Trophoblast cell (in vitro differentiated cells and primary cell): ENCODE measurements around the gene MTHFS. TPM values are rescaled to one million over a fixed set of nuclear protein-coding genes. Genes with fewer than 3 reads are reported as not detected.

Experiments used
- DNase-seq, 2 donors: peaks; one replicate each; pipeline ENCODE4 v3.0.0-alpha.2; 2016
- H2AFZ ChIP-seq: 2 replicates; pipeline ENCODE4 v1.6.1; 2013; ENCODE audit warnings: low read length, moderate library complexity, mild to moderate bottlenecking; ENCODE audit not compliant: insufficient read depth, poor library complexity
- H2AK5ac ChIP-seq: 2 replicates; pipeline ENCODE4 v1.6.1; 2013; ENCODE audit warnings: mild to moderate bottlenecking, low read length
- H2BK120ac ChIP-seq: 2 replicates; pipeline ENCODE4 v1.6.1; 2013; ENCODE audit warnings: low read length, mild to moderate bottlenecking, moderate library complexity; ENCODE audit not compliant: insufficient read depth, poor library complexity
- H2BK12ac ChIP-seq: 2 replicates; pipeline ENCODE4 v1.6.1; 2013; ENCODE audit warnings: mild to moderate bottlenecking, low read length, moderate library complexity
- H2BK5ac ChIP-seq: 2 replicates; pipeline ENCODE4 v1.6.1; 2013; ENCODE audit warnings: low read length, low read depth, moderate library complexity, mild to moderate bottlenecking; ENCODE audit not compliant: poor library complexity
- H3K14ac ChIP-seq: 2 replicates; pipeline ENCODE4 v1.6.1; 2013; ENCODE audit warnings: mild to moderate bottlenecking, low read length
- H3K18ac ChIP-seq: 2 replicates; pipeline ENCODE4 v1.6.1; 2013; ENCODE audit warnings: mild to moderate bottlenecking, low read length
- H3K23ac ChIP-seq: 2 replicates; pipeline ENCODE4 v1.6.1; 2013; ENCODE audit warnings: low read length
- H3K27ac ChIP-seq: 2 replicates; pipeline ENCODE4 v1.5.1; 2013; ENCODE audit warnings: low read depth, mild to moderate bottlenecking, inconsistent platforms, low read length, moderate library complexity
- H3K27me3 ChIP-seq: 2 replicates; pipeline ENCODE4 v1.6.1; 2013; ENCODE audit warnings: inconsistent platforms, mild to moderate bottlenecking, low read length, moderate library complexity; ENCODE audit not compliant: insufficient read depth
- H3K36me3 ChIP-seq, 2 experiments: 1 replicate in 1 of 2; 2 replicates in 1 of 2; pipeline ENCODE4 v1.6.1; 2013; ENCODE audit warnings: low read length in 2 of 2, mild to moderate bottlenecking in 2 of 2, moderate library complexity in 1 of 2; ENCODE audit not compliant: insufficient read depth in 2 of 2, control insufficient read depth in 1 of 2
- H3K4ac ChIP-seq: 2 replicates; pipeline ENCODE4 v1.6.1; 2013; ENCODE audit warnings: low read depth, mild to moderate bottlenecking, low read length, moderate library complexity
- H3K4me1 ChIP-seq, 2 experiments: 1 replicate in 1 of 2; 2 replicates in 1 of 2; pipeline ENCODE4 v1.6.1; 2013; ENCODE audit warnings: low read length in 2 of 2, mild to moderate bottlenecking in 2 of 2, moderate library complexity in 1 of 2; ENCODE audit not compliant: insufficient read depth in 2 of 2, control insufficient read depth in 1 of 2
- H3K4me2 ChIP-seq: 2 replicates; pipeline ENCODE4 v1.6.1; 2013; ENCODE audit warnings: inconsistent platforms, mild to moderate bottlenecking, low read length, moderate library complexity
- H3K4me3 ChIP-seq: 2 replicates; pipeline ENCODE4 v1.5.1; 2013; ENCODE audit warnings: mild to moderate bottlenecking, low read depth, low read length, inconsistent platforms
- H3K79me1 ChIP-seq: one replicate; pipeline ENCODE4 v1.6.1; 2013; ENCODE audit warnings: low read length
- H3K79me2 ChIP-seq: 2 replicates; pipeline ENCODE4 v1.6.1; 2013; ENCODE audit warnings: low read length, mild to moderate bottlenecking; ENCODE audit not compliant: control insufficient read depth, insufficient read depth, poor library complexity
- H3K9ac ChIP-seq: 2 replicates; pipeline ENCODE4 v1.6.1; 2013; ENCODE audit warnings: mild to moderate bottlenecking, low read length
- H3K9me3 ChIP-seq: 2 replicates; pipeline ENCODE4 v1.6.1; 2013; ENCODE audit warnings: low read depth, mild to moderate bottlenecking, control low read depth, inconsistent platforms, low read length; ENCODE audit not compliant: insufficient read depth
- H4K12ac ChIP-seq: 2 replicates; pipeline ENCODE4 v1.6.1; 2013; ENCODE audit warnings: low read depth, mild to moderate bottlenecking, low read length, moderate library complexity
- H4K8ac ChIP-seq: 2 replicates; pipeline ENCODE4 v1.6.1; 2013; ENCODE audit warnings: low read depth, mild to moderate bottlenecking, low read length, moderate library complexity
- H4K91ac ChIP-seq: one replicate; pipeline ENCODE4 v1.6.1; 2013; ENCODE audit warnings: low read depth, mild to moderate bottlenecking, low read length, moderate library complexity
- WGBS: extraction: QIAGEN DNeasy Blood & Tissue Kit; methylation state at CpG from one replicate; pipeline ENCODE4 v1.1.7; 2013; ENCODE audit warnings: missing lambda C conversion rate; ENCODE audit not compliant: insufficient read length, insufficient coverage; ENCODE audit errors: extremely low coverage; 5-methylcytosine and 5-hydroxymethylcytosine counted together
- polyA plus RNA-seq: library from polyadenylated mRNA; stranded (reverse); fragments of 200-250 nt; gene quantifications from 2 replicates; pipeline ENCODE4 v1.2.3, GENCODE V29; 2013

Gene MTHFS
- 20.8 and 22.6 TPM in 2 replicates for polyA plus RNA-seq

- DNase-seq: peak; percentile 86 to 92
- peak within 1 kb of the TSS; percentile 35 for H2AK5ac ChIP-seq
- peak within 1 kb of the TSS; percentile 84 for H3K4ac ChIP-seq
- H3K27ac ChIP-seq: peak within 1 kb of the TSS; percentile 78
- peak within 1 kb of the TSS; percentile 96 for H4K8ac ChIP-seq
- no peaks in the 10 kb centered on the region for H3K36me3 ChIP-seq
- WGBS: no CpG with 5 or more reads among the region's 90 CpGs
- H4K12ac ChIP-seq: peak within 1 kb of the TSS; percentile 95
- H2BK120ac ChIP-seq: peak within 1 kb of the TSS; percentile 90
- peaks cover 0 to 2% of the 10 kb centered on the region in 2 experiments for H3K4me1 ChIP-seq
- peak within 1 kb of the TSS; percentile 76 for H4K91ac ChIP-seq
- peaks cover 8% of the 10 kb centered on the region for H3K79me1 ChIP-seq
- H3K4me3 ChIP-seq: peak within 1 kb of the TSS; percentile 81
- H3K27me3 ChIP-seq: no peaks in the 10 kb centered on the region
- no peak within 1 kb of the TSS for H3K23ac ChIP-seq
- peak within 1 kb of the TSS; percentile 95 for H3K14ac ChIP-seq
- peak within 1 kb of the TSS; percentile 89 for H2AFZ ChIP-seq
- H3K18ac ChIP-seq: peak within 1 kb of the TSS; percentile 93
- no peak within 1 kb of the TSS for H2BK12ac ChIP-seq
- H3K9me3 ChIP-seq: no peaks in the 10 kb centered on the region
- H2BK5ac ChIP-seq: peak within 1 kb of the TSS; percentile 89
- H3K79me2 ChIP-seq: peaks cover 10% of the 10 kb centered on the region
- peak within 1 kb of the TSS; percentile 89 for H3K9ac ChIP-seq
- peak within 1 kb of the TSS; percentile 77 for H3K4me2 ChIP-seq
These were observed at the start of gene MTHFS for GRCh38 chr15:79896634-79897379. Gene MTHFS (minus strand): TSS chr15:79897014. CDS start chr15:79896988, 26 bp downstream.

GRCh38 chr15:79944622-79945021 is 47.8 kb upstream of the MTHFS start:
- Histone ChIP-seq H3K27ac (no peak overlapping the region), H3K23ac (no peak overlapping the region), H2AFZ (no peak overlapping the region), H4K8ac (no peak overlapping the region), H3K79me2 (no peaks in the 10 kb centered on the region), H2BK12ac (no peak overlapping the region), H3K9ac (no peak overlapping the region), H4K91ac (no peak overlapping the region), H3K18ac (no peak overlapping the region), H2BK120ac (no peak overlapping the region), H3K14ac (no peak overlapping the region), H3K36me3 (no peaks in the 10 kb centered on the region), H3K79me1 (no peaks in the 10 kb centered on the region), H3K4me3 (no peak overlapping the region), H3K9me3 (no peaks in the 10 kb centered on the region), H3K27me3 (no peaks in the 10 kb centered on the region), H3K4ac (no peak overlapping the region), H2BK5ac (no peak overlapping the region), H4K12ac (no peak overlapping the region), H2AK5ac (no peak overlapping the region), H3K4me1 (no peaks in the 10 kb centered on the region), H3K4me2 (no peak overlapping the region)
- no peak for DNase-seq
- WGBS: no CpG with 5 or more reads among the region's 7 CpGs

- Histone ChIP-seq H3K79me1 (no peaks in the 10 kb centered on the region), H2BK12ac (no peak overlapping the region), H3K23ac (no peak overlapping the region), H2BK5ac (no peak overlapping the region), H3K9ac (no peak overlapping the region), H4K91ac (no peak overlapping the region), H3K4me3 (no peak overlapping the region), H3K79me2 (no peaks in the 10 kb centered on the region), H3K9me3 (no peaks in the 10 kb centered on the region), H3K36me3 (no peaks in the 10 kb centered on the region), H4K12ac (no peak overlapping the region), H3K27ac (no peak overlapping the region), H4K8ac (no peak overlapping the region), H2AFZ (no peak overlapping the region), H2BK120ac (no peak overlapping the region), H3K4me2 (no peak overlapping the region), H3K18ac (no peak overlapping the region), H3K14ac (no peak overlapping the region), H2AK5ac (no peak overlapping the region), H3K4ac (no peak overlapping the region), H3K27me3 (no peaks in the 10 kb centered on the region), H3K4me1 (no peaks in the 10 kb centered on the region)
- WGBS: no CpG with 5 or more reads among the region's 1 CpG
- no peak for DNase-seq
These were observed 47.0 kb upstream of the MTHFS start for GRCh38 chr15:79943820-79944219.

GRCh38 chr15:79942741-79943481 is 46.1 kb upstream of the MTHFS start:
- H3K27ac ChIP-seq: no peak overlapping the region
- H3K9me3 ChIP-seq: no peaks in the 10 kb centered on the region
- H3K36me3 ChIP-seq: no peaks in the 10 kb centered on the region
- no peak overlapping the region for H3K9ac ChIP-seq
- no peak overlapping the region for H3K4ac ChIP-seq
- no peak overlapping the region for H2AFZ ChIP-seq
- no peak overlapping the region for H4K91ac ChIP-seq
- no peak overlapping the region for H3K18ac ChIP-seq
- no peak overlapping the region for H3K4me2 ChIP-seq
- no peak overlapping the region for H2BK5ac ChIP-seq
- H4K12ac ChIP-seq: no peak overlapping the region
- H3K27me3 ChIP-seq: no peaks in the 10 kb centered on the region
- no peak overlapping the region for H3K23ac ChIP-seq
- no peaks in the 10 kb centered on the region for H3K4me1 ChIP-seq
- no peak overlapping the region for H2BK120ac ChIP-seq
- WGBS: no CpG with 5 or more reads among the region's 7 CpGs
- no peaks in the 10 kb centered on the region for H3K79me1 ChIP-seq
- no peak overlapping the region for H3K4me3 ChIP-seq
- H3K14ac ChIP-seq: no peak overlapping the region
- no peak overlapping the region for H2AK5ac ChIP-seq
- H3K79me2 ChIP-seq: no peaks in the 10 kb centered on the region
- no peak overlapping the region for H2BK12ac ChIP-seq
- DNase-seq: peak in 1 of 2 donors; percentile 47
- no peak overlapping the region for H4K8ac ChIP-seq
